ENCODE data around the gene FRAT1.

FRAT1 gene

DNA sequence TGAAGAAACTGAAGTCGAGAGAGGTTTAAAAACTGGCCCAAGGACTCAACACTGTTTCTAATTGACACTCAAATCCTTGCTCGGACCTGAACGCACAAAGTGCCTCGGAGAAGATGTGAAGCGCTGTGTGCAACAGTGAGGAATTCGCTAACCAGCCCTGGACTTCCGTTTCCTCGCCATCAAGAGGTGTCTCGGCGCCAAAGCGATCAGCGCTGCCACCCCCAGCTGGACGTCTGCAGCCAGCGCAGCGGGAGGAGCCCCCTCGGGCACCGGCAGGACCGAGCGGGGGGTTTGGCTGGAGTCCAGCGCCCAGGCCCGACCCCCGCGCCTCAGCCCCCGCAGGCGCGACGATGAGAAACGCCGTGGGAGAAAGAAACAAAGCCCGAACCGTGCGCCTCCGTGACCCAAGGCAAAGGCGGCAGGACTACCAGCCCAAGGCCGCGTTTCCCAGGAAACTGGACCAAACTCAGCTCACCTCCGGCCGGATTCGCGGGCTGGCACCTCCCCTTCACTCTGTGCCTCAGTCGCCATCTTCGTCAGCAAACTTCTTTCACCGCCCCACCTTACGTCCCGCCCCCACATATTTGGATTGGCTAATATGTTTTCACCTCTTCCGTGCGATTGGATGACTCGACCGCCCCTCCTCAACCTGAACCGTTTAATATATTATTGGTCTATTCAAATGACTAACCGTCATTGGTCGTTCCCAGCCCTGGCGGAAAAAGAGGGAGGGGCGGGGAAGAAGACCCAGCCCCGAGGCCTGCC lies 26.8 kb upstream of the FRAT1 start, which contains the start of gene ARHGAP19 (continued):
- TF ChIP-seq, protein P1, sequence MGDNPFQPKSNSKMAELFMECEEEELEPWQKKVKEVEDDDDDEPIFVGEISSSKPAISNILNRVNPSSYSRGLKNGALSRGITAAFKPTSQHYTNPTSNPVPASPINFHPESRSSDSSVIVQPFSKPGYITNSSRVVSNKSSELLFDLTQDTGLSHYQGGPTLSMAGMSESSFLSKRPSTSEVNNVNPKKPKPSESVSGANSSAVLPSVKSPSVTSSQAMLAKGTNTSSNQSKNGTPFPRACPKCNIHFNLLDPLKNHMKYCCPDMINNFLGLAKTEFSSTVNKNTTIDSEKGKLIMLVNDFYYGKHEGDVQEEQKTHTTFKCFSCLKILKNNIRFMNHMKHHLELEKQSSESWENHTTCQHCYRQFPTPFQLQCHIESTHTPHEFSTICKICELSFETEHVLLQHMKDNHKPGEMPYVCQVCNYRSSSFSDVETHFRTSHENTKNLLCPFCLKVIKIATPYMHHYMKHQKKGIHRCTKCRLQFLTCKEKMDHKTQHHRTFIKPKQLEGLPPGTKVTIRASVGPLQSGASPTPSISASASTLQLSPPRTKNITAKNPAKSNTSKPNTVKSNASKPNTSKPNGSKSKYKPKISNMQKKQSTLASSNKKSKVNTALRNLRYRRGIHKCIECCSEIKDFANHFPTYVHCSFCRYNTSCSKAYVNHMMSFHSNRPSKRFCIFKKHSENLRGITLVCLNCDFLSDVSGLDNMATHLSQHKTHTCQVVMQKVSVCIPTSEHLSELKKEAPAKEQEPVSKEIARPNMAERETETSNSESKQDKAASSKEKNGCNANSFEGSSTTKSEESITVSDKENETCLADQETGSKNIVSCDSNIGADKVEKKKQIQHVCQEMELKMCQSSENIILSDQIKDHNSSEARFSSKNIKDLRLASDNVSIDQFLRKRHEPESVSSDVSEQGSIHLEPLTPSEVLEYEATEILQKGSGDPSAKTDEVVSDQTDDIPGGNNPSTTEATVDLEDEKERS (tag by site-specific recombination; IDR thresholded peaks at IDR 0.05): no peak
- TF ChIP-seq ZIC2 (tag by site-specific recombination; IDR thresholded peaks at IDR 0.05) (peak; percentile 97), ZNF658 (tag by site-specific recombination; IDR thresholded peaks at IDR 0.05) (no peak), ZNF2 (tag by site-specific recombination; IDR thresholded peaks at IDR 0.05) (peak; percentile 96), ZNF341 (tag by site-specific recombination; IDR thresholded peaks at IDR 0.05; ENCODE audit: low read depth) (peak; percentile 98), ZNF174 (tag by site-specific recombination; IDR thresholded peaks at IDR 0.05) (no peak), ZNF324 (tag by site-specific recombination; IDR thresholded peaks at IDR 0.05) (peak; percentile 97), BCL11B (tag by site-specific recombination; IDR thresholded peaks at IDR 0.05; ENCODE audit: low read depth) (peak; percentile 86; the same call in 1 of the 2 replicates), ZNF623 (tag by site-specific recombination; IDR thresholded peaks at IDR 0.05) (peak; percentile 24; the same call in 1 of the 2 replicates), ZFHX2 (tag by site-specific recombination; conservative IDR thresholded peaks at IDR 0.05) (peak; percentile 95), OSR2 (tag by site-specific recombination; IDR thresholded peaks at IDR 0.05) (peak; percentile 43), ZSCAN16 (tag by site-specific recombination; IDR thresholded peaks at IDR 0.05) (peak; percentile 69; the same call in 1 of the 2 replicates), ZNF223 (tag by site-specific recombination; IDR thresholded peaks at IDR 0.05) (no peak), ZNF501 (tag by site-specific recombination; IDR thresholded peaks at IDR 0.05) (peak; percentile 95), ZNF529 (tag by site-specific recombination; IDR thresholded peaks at IDR 0.05; ENCODE audit: insufficient replicate concordance) (no peak), ZNF768 (tag by site-specific recombination; IDR thresholded peaks at IDR 0.05) (no peak), ZNF391 (tag by site-specific recombination; IDR thresholded peaks at IDR 0.05; ENCODE audit: borderline replicate concordance, low read depth) (peak; percentile 94), ZNF239 (tag by site-specific recombination; IDR thresholded peaks at IDR 0.05) (0 out of 2 replicates have a peak, but pooled peaks have one; percentile 18), ZNF157 (tag by site-specific recombination; IDR thresholded peaks at IDR 0.05) (no peak), ZNF366 (tag by site-specific recombination; conservative IDR thresholded peaks at IDR 0.05) (peak; percentile 64; the same call in 1 of the 2 replicates)
- TF ChIP-seq, protein P2, sequence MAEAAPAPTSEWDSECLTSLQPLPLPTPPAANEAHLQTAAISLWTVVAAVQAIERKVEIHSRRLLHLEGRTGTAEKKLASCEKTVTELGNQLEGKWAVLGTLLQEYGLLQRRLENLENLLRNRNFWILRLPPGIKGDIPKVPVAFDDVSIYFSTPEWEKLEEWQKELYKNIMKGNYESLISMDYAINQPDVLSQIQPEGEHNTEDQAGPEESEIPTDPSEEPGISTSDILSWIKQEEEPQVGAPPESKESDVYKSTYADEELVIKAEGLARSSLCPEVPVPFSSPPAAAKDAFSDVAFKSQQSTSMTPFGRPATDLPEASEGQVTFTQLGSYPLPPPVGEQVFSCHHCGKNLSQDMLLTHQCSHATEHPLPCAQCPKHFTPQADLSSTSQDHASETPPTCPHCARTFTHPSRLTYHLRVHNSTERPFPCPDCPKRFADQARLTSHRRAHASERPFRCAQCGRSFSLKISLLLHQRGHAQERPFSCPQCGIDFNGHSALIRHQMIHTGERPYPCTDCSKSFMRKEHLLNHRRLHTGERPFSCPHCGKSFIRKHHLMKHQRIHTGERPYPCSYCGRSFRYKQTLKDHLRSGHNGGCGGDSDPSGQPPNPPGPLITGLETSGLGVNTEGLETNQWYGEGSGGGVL (tag by site-specific recombination; IDR thresholded peaks at IDR 0.05): peak; percentile 81
- TF ChIP-seq, protein P3, sequence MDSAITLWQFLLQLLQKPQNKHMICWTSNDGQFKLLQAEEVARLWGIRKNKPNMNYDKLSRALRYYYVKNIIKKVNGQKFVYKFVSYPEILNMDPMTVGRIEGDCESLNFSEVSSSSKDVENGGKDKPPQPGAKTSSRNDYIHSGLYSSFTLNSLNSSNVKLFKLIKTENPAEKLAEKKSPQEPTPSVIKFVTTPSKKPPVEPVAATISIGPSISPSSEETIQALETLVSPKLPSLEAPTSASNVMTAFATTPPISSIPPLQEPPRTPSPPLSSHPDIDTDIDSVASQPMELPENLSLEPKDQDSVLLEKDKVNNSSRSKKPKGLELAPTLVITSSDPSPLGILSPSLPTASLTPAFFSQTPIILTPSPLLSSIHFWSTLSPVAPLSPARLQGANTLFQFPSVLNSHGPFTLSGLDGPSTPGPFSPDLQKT (IDR thresholded peaks at IDR 0.05; ENCODE audit: borderline replicate concordance, low read depth, low read length): no peak
- TF ChIP-seq, protein P4, sequence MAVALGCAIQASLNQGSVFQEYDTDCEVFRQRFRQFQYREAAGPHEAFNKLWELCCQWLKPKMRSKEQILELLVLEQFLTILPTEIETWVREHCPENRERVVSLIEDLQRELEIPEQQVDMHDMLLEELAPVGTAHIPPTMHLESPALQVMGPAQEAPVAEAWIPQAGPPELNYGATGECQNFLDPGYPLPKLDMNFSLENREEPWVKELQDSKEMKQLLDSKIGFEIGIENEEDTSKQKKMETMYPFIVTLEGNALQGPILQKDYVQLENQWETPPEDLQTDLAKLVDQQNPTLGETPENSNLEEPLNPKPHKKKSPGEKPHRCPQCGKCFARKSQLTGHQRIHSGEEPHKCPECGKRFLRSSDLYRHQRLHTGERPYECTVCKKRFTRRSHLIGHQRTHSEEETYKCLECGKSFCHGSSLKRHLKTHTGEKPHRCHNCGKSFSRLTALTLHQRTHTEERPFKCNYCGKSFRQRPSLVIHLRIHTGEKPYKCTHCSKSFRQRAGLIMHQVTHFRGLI (tag by site-specific recombination; IDR thresholded peaks at IDR 0.05): peak; percentile 87
- TF ChIP-seq, protein P5, sequence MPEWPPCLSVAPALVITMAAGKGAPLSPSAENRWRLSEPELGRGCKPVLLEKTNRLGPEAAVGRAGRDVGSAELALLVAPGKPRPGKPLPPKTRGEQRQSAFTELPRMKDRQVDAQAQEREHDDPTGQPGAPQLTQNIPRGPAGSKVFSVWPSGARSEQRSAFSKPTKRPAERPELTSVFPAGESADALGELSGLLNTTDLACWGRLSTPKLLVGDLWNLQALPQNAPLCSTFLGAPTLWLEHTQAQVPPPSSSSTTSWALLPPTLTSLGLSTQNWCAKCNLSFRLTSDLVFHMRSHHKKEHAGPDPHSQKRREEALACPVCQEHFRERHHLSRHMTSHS (tag by site-specific recombination; IDR thresholded peaks at IDR 0.05): no peak
- TF ChIP-seq, protein P6, sequence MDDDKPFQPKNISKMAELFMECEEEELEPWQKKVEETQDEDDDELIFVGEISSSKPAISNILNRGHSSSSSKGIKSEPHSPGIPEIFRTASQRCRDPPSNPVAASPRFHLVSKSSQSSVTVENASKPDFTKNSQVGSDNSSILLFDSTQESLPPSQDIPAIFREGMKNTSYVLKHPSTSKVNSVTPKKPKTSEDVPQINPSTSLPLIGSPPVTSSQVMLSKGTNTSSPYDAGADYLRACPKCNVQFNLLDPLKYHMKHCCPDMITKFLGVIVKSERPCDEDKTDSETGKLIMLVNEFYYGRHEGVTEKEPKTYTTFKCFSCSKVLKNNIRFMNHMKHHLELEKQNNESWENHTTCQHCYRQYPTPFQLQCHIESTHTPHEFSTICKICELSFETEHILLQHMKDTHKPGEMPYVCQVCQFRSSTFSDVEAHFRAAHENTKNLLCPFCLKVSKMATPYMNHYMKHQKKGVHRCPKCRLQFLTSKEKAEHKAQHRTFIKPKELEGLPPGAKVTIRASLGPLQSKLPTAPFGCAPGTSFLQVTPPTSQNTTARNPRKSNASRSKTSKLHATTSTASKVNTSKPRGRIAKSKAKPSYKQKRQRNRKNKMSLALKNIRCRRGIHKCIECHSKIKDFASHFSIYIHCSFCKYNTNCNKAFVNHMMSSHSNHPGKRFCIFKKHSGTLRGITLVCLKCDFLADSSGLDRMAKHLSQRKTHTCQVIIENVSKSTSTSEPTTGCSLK (tag by site-specific recombination; IDR thresholded peaks at IDR 0.05): no peak
- TF ChIP-seq, protein P7, sequence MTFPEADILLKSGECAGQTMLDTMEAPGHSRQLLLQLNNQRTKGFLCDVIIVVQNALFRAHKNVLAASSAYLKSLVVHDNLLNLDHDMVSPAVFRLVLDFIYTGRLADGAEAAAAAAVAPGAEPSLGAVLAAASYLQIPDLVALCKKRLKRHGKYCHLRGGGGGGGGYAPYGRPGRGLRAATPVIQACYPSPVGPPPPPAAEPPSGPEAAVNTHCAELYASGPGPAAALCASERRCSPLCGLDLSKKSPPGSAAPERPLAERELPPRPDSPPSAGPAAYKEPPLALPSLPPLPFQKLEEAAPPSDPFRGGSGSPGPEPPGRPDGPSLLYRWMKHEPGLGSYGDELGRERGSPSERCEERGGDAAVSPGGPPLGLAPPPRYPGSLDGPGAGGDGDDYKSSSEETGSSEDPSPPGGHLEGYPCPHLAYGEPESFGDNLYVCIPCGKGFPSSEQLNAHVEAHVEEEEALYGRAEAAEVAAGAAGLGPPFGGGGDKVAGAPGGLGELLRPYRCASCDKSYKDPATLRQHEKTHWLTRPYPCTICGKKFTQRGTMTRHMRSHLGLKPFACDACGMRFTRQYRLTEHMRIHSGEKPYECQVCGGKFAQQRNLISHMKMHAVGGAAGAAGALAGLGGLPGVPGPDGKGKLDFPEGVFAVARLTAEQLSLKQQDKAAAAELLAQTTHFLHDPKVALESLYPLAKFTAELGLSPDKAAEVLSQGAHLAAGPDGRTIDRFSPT (tag by site-specific recombination; IDR thresholded peaks at IDR 0.05): peak; percentile 94
